ENCODE results near the gene LILRB1.
"Not testable (repeated sequence)": the region's sequence is repeated elsewhere in the genome, so short reads cannot be mapped to it uniquely, and the experiment has no call there.

The LILRB1 gene

DNA sequence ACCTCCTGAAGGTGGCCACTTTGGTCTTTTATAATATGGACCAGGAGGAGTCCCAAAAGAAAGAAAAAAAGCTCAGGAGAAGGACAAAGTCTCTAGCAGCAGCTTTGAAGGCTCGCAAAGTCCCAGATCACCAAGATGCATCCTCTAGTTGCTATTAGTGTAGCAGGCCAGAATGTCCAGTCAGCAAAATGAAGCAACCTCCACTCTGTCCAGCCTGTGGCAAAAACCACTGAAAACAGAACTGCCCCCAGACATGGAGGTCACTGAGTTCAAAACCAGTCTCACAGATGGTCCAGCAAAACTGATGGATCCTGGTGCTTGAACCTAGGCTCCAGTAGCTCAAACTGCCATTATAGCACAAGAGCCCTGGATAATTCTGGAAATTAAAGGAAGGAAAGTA lies 42.9 kb downstream of the LILRB1 start:
- H3K4me1 ChIP-seq (ENCODE audit: control insufficient read depth, insufficient read depth, low read length) = no peaks in the 10 kb centered on the region
- no peaks in the 10 kb centered on the region for H3K27me3 ChIP-seq (ENCODE audit: control insufficient read depth, insufficient read depth, low read length)
- no peak overlapping the region for H3K4me3 ChIP-seq (ENCODE audit: low read length)
- H3K36me3 ChIP-seq (ENCODE audit: control insufficient read depth, insufficient read depth, low read length) = no peaks in the 10 kb centered on the region
- H3K9me3 ChIP-seq (ENCODE audit: control insufficient read depth, low read length) = no peaks in the 10 kb centered on the region
- no peak overlapping the region for H3K9ac ChIP-seq (ENCODE audit: low read length)

DNA sequence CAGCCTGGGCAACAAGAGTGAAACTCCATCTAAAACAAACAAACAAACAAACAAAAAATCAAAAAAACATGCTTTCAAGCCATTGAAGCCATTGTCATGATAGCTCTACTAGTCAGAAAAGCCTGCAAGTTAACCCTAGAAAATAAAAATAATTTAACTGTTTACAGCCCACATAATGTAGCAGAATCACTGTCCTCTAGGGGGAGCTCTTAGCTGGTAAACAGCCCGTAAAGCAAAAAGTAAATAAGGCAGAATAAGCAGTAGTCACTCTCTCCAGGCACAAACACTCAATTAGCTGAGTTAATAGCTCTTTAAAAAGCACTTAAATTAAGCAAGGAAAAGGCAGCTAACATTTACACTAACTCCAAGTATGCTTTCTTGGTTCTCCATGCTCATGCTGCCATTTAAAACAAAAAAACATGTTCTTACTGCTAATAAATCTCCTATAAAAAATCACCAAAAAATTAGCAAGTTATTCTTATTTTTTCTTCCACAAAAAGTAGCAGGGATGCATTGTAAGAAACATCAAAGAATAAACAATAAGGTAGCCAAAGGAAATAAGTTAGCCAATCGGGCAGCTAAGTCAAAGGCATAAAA lies 43.8 kb downstream of the LILRB1 start:
- no peaks in the 10 kb centered on the region for H3K4me1 ChIP-seq (ENCODE audit: control insufficient read depth, insufficient read depth, low read length)
- no peaks in the 10 kb centered on the region for H3K27me3 ChIP-seq (ENCODE audit: control insufficient read depth, insufficient read depth, low read length)
- H3K4me3 ChIP-seq (ENCODE audit: low read length) = no peak overlapping the region
- H3K36me3 ChIP-seq (ENCODE audit: control insufficient read depth, insufficient read depth, low read length) = no peaks in the 10 kb centered on the region
- H3K9ac ChIP-seq (ENCODE audit: low read length) = no peak overlapping the region
- no peaks in the 10 kb centered on the region for H3K9me3 ChIP-seq (ENCODE audit: control insufficient read depth, low read length)

DNA sequence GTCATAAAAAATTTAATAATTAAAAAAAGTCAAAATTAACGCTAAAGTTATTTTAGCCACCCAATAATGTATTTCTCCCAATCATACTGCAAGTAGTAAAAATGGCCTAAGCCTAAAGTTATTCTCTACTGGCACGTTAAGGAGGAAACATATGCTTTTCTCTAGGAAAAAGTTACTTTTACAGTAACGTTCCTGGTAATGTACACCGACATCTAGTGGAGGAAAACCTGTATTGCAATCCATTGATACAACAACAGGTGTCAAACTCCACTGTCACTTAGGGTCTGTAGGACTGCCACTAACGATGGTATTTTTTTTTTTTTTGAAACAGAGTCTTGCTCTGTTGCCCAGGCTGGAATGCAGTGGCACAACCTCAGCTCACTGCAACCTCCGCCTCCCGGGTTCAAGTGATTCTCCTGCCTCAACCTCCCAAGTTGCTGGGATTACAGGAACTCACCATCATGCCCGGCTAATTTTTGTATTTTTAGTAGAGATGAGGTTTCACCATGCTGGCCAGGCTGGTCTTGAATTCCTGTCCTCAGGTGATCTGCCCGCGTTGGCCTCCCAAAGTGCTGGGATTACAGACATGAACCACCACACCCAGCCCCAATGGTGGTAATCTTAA lies 46.0 kb downstream of the LILRB1 start:
- not testable (repeated sequence) for H3K9ac ChIP-seq (ENCODE audit: low read length); H3K36me3 ChIP-seq (ENCODE audit: control insufficient read depth, insufficient read depth, low read length); H3K4me1 ChIP-seq (ENCODE audit: control insufficient read depth, insufficient read depth, low read length); H3K4me3 ChIP-seq (ENCODE audit: low read length); H3K9me3 ChIP-seq (ENCODE audit: control insufficient read depth, low read length); H3K27me3 ChIP-seq (ENCODE audit: control insufficient read depth, insufficient read depth, low read length)

DNA sequence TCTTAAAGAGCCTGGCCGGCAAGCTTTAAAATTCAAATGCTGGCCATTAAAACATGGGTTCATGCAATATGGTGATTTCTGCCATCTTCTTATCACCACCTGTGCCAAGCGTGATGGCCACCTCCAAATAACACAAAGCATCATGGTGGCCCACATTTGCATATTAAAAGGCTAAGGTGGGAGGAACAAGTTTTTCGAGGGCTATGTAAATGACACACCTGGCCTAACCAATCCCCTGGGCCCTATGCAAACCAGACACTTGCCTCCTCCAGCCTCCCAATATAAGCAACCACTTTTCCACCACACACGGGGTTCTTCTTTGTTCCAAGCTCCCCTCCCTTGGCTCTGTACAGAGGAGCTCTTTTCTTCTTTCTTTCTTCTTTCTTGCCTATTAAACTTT lies 46.9 kb downstream of the LILRB1 start:
- Histone ChIP-seq H3K4me1 (ENCODE audit: control insufficient read depth, insufficient read depth, low read length) (no peaks in the 10 kb centered on the region), H3K9me3 (ENCODE audit: control insufficient read depth, low read length) (no peaks in the 10 kb centered on the region), H3K9ac (ENCODE audit: low read length) (no peak overlapping the region), H3K27me3 (ENCODE audit: control insufficient read depth, insufficient read depth, low read length) (no peaks in the 10 kb centered on the region), H3K36me3 (ENCODE audit: control insufficient read depth, insufficient read depth, low read length) (no peaks in the 10 kb centered on the region), H3K4me3 (ENCODE audit: low read length) (no peak overlapping the region)

DNA sequence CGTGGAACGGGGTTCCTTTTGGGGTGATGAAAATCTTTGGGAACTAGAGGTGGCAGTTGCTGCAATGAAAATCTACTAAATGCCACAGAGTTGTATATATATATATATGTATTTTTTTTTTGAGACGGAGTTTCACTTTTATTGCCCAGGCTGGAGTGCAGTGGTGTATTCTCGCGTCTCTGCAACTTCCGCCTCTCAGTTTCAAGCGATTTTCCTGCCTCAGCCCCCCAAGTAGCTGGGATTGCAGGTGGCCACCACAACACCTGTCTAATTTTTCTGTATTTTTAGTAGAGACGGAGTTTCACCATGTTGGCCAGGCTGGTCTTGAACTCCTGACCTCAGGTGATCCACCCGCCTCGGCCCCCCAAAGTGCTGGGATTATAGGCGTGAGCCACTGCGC lies 51.3 kb downstream of the LILRB1 start:
- not testable (repeated sequence) for H3K36me3 ChIP-seq (ENCODE audit: control insufficient read depth, insufficient read depth, low read length); H3K4me1 ChIP-seq (ENCODE audit: control insufficient read depth, insufficient read depth, low read length); H3K27me3 ChIP-seq (ENCODE audit: control insufficient read depth, insufficient read depth, low read length)

DNA sequence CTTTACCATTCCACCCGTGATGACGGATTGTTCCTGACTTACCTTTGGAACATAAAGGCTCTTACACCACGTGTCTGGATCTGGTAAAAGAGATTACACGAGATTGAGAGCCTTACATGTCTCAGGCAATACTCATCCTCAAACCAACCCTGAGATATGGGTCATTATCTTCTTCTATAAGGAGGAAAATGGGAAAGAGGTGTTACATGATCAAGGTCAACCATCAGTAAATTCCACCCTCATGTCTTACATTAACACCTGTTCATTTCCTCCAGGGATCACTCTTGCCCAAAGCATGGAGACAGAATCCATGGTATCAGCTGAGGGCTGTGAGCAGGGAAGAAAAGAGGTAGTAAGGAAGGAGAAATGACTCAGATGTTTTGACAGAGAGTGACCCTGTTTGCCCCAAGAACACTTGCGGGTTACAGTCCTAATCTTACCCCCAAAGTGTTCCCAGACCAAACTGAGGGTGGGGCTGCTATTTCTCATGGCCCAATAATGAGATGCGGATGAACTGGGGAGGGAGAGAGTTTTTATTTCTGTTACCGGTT lies 52.1 kb downstream of the LILRB1 start:
- no peaks in the 10 kb centered on the region for H3K36me3 ChIP-seq (ENCODE audit: control insufficient read depth, insufficient read depth, low read length)
- H3K9me3 ChIP-seq (ENCODE audit: control insufficient read depth, low read length) = no peaks in the 10 kb centered on the region
- no peak overlapping the region for H3K9ac ChIP-seq (ENCODE audit: low read length)
- no peak overlapping the region for H3K4me3 ChIP-seq (ENCODE audit: low read length)
- H3K27me3 ChIP-seq (ENCODE audit: control insufficient read depth, insufficient read depth, low read length) = peaks cover 3% of the 10 kb centered on the region
- H3K4me1 ChIP-seq (ENCODE audit: control insufficient read depth, insufficient read depth, low read length) = no peaks in the 10 kb centered on the region

More for the DNA sequence above, 51.3 kb downstream of the LILRB1 start:
- not testable (repeated sequence) for H3K9ac ChIP-seq (ENCODE audit: low read length); H3K9me3 ChIP-seq (ENCODE audit: control insufficient read depth, low read length); H3K4me3 ChIP-seq (ENCODE audit: low read length)

DNA sequence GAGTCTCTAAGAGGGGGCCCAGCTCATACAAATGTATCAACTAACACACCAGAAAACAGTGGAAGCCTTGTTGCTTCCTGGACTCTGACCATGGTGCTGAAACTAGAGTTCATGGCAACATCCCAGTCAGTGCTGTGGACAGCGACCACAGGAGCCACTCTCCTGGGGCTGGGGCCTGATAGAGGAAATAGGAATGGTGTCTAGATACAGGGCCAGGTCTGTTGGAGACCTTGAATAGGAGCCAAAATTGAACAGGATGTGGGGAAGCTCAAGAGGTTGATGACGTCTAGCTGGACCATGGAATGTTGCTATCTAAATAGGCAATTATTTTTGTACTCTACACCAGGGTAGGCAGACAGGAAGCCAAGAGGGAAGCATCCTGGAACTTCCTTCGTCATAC lies 54.2 kb downstream of the LILRB1 start:
- H3K36me3 ChIP-seq (ENCODE audit: control insufficient read depth, insufficient read depth, low read length) = no peaks in the 10 kb centered on the region
- no peak overlapping the region for H3K9ac ChIP-seq (ENCODE audit: low read length)
- no peaks in the 10 kb centered on the region for H3K4me1 ChIP-seq (ENCODE audit: control insufficient read depth, insufficient read depth, low read length)
- no peak overlapping the region for H3K4me3 ChIP-seq (ENCODE audit: low read length)
- peaks cover 3% of the 10 kb centered on the region for H3K27me3 ChIP-seq (ENCODE audit: control insufficient read depth, insufficient read depth, low read length)
- H3K9me3 ChIP-seq (ENCODE audit: control insufficient read depth, low read length) = no peaks in the 10 kb centered on the region

Data from mucosa of stomach (tissue), 1 donor.